ENCODE results near the gene RPUSD3.

The RPUSD3 gene

DNA sequence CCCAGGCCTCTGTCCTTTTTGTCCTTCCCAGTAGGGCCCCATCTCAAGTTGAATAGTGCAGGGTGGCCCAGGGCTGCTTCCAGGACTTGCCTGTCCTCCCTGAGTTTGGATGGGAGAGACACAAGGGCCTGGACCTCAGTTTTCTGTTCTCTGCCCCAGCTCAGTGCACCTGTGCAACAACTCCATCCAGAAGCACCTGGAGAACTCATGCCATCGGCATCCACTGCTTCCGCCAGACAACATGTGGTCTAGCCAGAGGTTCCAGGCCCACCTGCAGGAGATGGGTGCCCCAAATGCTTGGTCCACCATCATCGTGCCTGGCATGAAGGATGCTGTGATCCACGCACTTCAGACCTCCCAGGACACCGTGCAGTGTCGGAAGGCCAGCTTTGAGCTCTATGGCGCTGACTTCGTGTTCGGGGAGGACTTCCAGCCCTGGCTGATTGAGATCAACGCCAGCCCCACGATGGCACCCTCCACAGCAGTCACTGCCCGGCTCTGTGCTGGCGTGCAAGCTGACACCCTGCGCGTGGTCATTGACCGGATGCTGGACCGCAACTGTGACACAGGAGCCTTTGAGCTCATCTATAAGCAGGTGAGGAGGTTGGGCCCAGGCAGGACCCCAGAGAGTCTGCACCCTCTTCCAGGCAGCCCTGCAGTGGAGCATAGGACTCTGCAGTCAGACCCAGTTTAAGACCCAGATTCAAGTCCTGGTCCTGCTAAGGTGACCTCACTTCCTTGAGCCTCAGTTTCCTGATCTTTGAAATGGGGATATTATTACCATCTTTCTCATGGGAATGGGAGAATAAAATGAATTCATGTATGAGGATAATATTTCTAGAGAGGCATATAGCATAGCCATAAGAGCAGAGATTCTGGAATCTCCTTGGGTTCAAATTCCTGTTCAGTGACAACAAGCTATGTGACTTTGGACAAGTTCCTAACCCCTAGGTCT lies 14.7 kb downstream of the RPUSD3 start:
- DNase-seq: no peak

DNA sequence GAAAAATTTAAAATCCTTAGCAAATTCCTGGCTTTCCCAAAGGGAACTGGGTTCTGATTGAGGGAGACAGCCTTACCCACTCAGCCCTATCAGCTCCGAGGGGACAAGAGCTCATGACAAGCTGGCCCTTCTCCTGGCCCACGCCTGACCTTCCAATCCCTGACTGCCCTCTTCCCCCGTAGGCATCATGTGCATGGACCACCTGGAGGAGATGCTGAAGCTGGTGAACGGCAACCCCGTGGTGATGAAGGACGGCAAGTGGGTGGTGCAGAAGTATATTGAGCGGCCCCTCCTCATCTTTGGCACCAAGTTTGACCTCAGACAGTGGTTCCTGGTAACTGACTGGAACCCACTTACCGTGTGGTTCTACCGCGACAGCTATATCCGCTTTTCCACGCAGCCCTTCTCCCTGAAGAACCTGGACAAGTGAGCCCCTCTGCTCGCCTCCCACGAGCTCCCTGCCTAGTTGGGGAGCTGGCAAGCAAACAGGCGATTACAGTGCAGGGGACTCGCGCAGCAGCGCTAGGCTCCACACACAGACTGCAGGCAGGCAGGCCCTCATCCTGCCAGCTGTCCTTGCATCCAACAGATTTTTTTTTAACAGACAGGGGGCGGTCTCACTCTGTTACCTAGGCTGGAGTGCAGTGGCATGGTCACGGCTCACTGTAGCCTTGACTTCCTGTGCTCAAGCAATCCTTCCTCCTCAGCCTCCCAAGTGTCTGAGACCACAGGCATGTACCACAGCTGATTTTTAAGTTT lies 16.8 kb downstream of the RPUSD3 start:
- DNase-seq: no peak

DNA sequence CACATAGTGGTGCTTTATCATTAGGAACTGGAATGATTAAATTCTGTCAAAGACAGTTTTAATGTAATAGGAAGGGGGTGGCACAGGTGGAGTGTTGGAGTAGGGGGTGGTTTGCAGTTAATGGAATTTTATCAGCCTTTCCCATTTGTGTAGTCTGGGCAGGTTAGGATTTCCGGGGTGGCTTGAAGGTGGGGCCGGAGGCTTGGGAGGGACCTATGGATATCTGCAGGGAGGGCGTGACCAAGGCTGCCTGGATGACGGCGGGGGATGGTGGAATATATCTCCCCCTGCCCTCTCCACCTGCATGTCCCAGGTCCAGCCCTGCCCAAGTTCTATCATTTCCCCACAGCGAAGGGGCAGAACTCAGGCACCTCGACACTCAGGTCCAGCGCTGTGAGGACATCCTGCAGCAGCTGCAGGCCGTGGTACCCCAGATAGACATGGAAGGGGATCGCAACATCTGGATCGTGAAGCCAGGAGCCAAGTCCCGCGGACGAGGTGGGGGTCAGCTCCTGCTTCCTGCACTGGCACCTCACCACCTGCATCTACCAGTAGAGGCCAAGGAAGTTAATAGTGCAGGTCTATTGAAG lies 18.3 kb downstream of the RPUSD3 start:
- DNase-seq: no peak

DNA sequence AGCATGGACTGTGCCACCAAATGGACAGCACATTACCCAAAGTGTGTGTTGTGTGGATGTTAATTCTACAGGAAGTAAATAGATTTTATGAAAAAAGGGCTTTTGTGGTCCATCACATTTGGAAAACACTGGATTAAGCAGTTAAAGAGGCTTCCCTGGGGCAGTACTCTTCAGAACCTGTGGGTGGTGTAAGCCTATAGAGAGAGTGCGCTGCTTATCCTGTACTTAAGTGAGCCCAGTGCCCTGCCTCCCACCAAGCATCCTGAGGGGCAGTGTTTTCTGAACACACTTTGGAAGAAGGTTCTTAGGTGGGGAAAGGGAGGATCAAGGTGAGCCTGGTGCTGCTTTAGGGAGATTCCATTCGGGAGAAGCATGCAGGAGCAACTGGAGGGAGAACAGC lies 22.9 kb downstream of the RPUSD3 start:
- no peak for DNase-seq

DNA sequence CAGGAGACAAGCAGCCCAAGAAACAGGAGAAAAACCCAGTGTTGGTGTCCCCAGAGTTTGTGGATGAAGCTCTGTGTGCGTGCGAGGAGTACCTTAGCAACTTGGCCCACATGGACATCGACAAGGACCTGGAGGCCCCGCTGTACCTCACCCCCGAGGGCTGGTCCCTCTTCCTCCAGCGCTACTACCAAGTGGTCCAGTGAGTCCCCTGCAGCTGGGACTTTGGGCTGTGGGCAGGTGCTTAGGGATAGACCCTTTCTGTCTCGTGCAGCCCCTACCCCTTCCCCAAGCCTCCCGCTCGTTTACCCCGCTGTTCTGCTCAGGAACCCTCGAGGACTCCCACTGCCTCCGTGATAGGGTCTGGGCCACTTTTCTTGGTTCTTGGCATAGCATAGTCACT lies 23.3 kb downstream of the RPUSD3 start:
- no peak for DNase-seq

DNA sequence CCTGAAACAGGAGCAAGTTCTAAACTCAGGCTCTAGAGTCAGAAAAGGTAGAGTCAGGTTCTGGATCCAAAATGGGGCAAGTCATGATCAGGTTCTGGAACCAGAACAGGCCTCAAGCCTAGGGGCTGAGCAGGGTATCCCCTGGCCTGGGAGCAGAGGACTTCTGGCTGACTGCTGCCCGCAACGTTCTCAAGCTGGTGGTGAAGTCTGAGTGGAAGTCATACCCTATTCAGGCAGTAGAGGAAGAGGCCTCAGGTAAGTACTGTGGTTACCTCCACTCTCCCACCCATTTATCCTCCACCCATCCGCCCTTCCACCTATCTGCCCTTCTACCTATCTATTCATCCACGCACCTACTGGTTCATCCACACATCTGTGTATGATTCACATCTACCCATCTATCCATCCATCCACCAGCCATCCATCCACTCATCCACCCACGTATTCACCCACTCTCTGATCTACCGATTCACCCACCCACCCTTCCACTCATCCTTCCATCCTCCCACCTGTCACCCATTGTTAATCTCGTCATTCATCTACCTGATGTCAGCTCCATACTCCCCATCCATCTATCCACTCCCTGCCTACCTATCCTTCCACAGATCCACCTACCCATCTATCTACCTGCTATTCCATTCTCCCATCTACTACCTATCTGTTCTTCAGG lies 25.0 kb downstream of the RPUSD3 start:
- no peak for DNase-seq

DNA sequence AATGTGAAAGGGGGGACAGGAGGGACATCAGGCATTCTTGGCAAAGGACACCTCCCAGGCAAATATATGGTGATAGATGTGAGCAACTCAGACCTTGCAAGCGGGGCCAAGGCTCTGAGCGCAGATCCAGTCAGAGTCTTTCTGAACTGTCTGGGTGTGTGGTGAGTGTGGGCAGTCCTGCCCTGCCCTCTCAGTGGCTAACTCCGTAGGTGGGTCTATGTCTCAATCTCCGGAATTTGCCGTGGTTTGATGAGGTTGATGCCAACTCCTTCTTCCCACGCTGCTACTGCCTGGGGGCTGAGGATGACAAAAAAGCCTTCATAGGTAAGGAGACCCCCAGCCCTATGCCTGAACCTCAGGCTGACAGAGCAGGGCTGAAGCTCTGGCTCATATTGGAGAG lies 26.4 kb downstream of the RPUSD3 start:
- no peak for DNase-seq

DNA sequence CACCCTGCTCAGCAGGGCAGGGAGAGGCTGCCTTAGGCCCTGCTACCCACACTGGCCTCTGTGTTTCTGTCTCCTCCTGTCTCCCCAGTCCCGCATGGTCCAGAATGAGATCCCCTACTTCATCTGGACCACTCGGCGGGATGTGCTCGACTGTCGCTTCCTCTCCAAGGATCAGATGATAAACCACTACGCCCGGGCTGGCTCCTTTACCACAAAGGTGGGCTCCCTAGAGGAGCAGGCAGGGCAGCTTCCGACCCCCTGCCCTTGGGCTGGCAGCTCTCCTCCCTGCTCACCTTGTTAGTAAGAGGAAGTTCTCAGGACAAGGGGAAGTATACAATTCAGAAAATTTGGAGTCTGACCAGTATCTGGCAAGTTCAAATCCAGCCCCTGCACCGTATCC lies 27.8 kb downstream of the RPUSD3 start:
- DNase-seq: no peak

DNA sequence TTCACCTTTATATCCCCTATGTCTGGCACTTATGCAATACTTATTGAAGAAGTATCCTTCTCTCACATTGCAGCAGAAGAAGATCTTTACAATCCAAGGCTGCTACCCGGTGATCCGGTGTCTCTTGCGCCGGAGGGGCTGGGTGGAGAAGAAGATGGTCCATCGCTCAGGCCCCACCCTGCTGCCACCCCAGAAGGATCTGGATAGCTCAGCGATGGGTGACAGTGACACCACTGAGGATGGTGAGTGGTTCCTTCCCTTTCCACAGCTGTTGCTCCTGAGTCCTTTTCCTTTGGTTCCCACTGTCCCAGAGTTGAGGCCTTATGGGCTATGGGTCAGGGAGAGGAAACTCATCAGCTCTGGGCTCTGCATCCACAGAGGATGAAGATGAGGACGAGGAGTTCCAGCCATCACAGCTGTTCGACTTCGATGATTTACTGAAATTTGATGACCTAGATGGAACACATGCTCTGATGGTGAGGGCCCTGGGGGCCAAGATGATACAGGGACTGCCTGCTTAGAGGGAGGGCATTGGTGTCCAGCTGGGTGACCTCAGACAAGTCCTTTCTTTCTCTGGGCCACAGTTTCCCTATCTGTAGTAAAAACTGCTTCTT lies 30.8 kb downstream of the RPUSD3 start:
- no peak for DNase-seq

DNA sequence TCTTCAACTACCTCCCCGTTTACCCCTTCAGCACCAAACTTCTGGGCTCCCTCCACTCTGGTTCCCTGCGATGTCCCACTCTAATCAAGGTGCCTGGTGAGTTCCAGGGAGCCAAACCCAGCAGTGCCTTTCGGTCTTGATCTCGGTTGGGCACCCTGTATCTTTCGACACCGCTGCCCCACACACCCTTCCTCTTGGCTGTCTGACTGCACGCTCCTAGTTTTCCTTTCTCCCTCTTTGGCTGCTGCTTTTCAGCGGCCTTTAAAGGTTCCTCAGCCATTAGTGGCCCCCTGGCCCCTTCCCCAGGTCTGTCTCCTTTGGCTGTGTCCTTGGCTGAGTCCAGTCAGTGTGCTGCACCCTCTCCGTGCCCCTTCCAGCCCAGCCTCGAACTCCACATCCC lies 33.0 kb downstream of the RPUSD3 start:
- no peak for DNase-seq

DNA sequence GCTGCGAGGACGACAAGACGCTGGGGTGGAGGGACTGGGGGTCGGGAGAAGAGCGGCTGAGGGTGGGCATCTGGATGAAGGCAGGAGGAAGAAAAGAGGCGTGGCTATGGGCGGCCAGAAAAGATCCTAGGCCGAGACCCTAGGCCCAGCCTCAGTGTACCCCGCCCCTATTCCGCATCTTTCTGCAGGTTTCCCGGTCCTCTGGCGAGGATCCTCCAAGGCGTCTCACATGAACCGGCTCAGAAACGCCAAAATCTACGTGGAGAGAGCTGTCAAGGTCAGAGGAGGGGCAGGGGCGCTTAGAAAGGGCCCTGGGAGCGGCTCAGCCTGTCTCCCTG lies 33.4 kb downstream of the RPUSD3 start:
- no peak for DNase-seq

DNA sequence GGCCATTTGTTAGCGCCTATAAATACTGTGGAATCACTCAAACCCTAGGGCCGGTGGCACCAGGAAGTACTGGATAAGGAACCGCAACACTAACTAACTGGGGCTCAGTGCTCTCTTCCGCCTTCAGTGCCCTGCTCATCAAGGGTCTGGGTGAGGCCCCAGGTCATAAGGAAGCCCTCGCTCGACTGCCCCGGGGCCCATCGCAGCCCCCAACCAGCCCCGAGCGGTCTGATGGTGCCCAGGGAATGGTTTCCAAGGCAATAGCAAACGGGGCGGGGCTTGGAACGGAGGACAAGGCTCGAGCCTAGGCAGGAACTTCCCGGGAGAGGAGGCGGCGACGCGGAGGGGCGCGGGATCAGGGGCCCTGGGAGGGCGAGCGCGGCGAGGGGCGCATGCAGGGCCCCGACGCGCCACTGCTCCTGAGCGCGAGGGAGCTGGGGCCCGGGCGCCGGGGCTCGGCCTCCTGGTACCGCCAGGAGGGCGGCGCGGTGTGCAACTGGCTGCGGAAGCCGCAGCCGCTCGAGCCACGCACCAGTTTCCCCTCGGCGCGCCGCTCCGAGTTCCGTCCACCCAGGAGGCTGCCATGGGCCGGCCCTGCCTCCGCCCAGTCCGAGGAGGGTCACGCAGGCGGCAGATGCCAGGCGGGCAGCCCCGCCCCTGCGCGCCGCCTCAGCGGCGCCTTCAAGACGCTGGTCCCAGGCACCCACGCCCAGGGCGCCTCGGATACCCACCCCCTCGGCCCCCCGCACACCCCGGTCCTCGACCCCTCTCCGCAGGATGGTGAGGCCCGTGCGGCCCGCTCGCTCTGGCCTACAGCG lies 34.0 kb downstream of the RPUSD3 start, which contains the start of gene TTLL3:
Gene TTLL3, plus strand, starts transcription at position 648 of the 818 bp plus-strand sequence. CDS start 400 bp downstream, outside the sequence.
- DNase-seq: peak; percentile 21

DNA sequence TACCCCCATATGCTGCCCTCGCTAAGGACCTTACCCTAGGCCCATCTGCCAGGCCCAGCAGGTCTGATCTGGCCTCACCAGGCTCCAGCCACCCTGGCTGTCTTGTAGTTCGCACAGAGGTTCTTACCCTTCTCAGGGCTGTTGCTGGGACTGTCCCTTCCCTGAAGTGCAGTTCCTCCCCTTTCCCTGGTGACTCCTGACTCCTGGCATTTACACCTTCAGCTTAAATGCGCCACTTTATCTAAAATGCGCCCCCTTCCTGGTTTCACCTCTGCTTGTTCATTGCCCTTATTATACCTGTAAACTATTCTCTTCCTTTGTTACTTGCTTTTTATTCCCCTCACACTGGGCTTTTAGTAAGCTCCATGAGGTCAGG lies 34.6 kb downstream of the RPUSD3 start:
- DNase-seq: no peak

DNA sequence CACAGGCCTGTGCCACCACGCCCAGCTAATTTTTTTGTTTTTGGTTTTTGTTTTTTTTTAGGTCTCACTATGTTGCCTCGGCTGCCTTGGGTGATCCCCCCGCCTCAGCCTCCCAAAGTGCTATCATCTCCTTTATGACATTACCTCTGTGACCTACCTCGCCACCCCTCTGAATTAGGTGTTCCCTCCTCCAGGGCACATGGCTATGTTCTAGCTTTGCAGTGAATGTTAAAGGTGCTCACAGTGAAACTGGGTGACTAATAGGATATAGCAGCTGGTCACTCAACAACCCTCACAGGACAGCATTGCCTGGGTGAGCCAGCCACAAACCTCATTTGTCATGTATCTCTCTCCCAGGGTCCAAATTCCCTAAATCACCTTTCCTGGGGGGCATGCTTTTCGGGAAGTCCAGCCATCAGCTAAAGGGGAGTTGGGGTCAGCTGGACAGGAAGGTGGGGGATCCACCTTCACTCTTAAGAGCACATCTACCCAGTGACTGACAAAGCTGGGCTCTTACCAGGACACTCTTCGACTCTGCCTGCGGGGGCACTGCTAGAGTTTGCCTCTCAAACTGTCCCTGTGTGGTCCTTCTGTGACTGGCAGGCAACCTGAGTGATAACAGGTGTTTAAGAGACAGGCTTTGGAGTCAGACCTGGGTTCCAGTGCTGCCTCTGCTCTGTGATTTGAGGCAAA lies 35.3 kb downstream of the RPUSD3 start:
- peak; percentile 29 for DNase-seq

DNA sequence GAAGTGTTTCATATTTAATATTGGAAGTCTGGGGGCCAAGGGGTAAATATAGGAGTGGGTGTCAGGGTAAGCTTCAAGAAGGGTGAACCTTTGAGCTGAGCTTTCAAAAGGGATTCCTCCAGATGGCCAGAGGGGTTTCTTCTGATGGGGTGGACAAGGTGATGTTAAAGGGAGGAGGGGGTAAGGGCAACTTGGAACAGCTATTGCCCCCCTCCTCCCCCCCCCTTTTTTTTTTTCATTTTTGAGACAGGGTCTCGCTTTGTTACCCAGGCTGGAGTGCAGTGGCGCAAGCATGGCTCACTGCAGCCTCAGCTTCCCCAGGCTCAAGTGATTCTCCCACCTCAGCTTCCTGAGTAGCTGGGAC lies 35.8 kb downstream of the RPUSD3 start:
- no peak for DNase-seq

DNA sequence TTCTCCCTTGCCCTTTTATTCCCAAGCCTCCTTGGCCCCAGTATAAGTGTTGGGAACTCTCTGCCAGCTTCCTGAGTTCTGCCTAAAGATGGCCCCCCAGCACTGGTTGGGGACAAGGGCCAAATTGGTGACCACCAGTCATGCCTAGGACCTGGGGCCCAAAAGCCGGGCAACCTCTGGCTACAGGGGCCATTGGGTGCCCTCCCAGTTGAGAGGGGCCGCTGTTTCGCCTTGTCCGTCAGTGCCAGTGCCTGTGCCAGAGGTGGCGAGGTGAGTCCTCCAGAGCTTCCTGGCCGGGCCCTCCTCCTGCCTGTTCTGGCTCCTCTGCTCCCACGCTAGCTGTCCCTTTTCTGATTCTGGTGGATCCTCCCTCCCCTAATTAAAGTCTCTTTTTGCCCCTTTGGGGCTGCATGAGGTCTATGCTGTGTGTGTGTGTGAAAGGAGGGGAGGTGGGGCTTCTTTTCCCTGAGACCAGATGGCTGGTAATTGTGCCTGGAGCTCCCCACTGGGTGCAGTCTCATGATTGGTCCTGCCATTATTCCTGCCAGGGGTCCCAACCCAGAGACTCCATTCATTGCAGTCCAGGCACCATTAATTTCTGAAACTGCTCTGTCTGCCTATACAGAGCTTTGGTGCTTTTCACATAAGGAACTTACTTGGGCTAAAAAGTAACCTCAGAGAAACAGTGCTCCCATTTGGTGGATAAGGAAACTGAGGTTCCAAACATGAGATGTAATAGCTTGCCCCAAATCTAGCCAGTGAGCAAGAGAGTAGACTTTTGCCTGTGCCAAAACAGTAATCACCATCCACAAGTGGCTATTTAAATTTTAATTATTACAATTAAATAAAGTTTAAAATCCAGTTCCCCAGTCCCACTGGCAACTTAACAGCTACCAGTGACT lies 36.9 kb downstream of the RPUSD3 start:
- DNase-seq: no peak

DNA sequence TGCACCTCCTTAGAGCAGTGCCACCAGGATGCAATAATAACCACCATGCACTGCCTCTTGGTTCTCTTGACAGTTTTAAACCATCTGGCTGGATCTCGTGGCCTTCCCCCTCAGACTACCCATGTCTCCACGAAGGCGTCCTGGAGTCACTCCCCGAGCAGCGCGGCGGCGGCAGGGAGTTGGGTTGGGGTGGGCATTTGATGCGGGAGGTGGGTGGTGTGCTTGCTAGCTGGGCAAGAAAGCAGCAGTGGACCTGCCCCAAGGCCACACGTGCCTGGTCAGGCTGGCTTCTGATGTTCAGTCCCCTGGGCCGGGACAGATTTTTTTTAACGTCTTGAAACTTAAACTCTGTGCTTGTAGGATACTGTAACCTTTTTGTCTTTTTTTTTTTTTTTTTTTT lies 37.7 kb downstream of the RPUSD3 start:
- no peak for DNase-seq

DNA sequence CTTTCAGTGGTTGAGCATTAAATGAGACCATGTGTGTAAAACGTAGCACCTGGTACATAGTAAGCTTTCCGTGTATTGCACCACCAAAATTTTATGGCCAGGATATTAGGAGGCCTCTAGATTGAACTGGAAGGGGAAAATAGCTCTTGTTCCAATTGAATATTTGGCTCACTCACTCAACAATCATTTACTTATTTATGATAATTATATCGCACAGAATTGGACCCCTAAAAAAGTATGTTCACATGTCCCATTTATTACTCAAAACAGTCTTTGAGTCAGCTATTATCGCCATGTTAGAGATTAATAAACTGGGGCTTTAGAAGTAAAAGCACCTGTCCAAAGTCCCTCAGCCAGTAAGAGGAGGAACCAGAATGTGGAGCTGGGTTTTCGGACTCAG lies 38.8 kb downstream of the RPUSD3 start:
- no peak for DNase-seq

DNA sequence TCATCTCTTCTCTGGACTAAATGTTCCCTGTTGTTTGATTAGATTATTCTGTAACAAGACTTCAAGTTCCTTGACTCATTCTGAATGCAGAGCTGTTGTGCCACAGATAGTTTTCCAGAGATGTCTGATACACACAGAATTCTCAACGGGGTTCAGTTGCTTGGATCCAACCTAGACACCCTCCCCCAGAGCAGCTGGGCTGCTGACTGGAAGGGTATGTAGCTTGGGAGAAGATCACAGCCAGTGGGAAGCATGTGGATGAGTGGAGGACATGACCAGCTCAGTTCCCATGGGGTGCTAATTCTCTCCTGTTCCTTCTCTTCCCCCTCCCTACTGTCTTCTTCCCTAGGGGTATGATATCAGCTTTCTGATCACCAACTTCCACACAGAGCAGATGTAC lies 40.3 kb downstream of the RPUSD3 start:
- DNase-seq: no peak

DNA sequence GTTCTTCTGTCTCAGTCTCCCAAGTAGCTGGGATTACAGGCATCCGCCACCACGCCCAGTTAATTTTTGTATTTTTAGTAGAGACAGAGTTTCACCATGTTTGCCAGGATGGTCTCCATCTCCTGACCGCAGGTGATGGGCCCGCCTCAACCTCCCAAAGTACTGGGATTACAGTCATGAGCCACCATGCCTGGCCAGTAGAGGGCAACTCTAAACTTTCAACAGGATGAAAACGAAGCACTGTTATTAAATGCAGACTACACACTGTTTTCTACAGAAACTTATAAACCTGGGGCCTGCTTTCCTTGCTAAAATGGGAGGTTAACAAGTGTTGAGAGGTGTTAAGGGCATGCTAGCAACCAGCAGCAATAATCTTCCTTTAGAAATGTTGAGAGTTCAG lies 43.3 kb downstream of the RPUSD3 start:
- DNase-seq: no peak
